WTC11 (cell line): ENCODE data around the gene SMIM22.

ENCODE experiments used
- CTCF ChIP-seq: fragments of 200-600 bp; IDR thresholded peaks from 2 replicates; pipeline ENCODE4 v1.8.0; 2022; ENCODE audit warnings: antibody characterized with exemption
- ELF4 ChIP-seq: sonication (generic); formaldehyde crosslinking; IDR thresholded peaks from 2 replicates; pipeline ENCODE4 v1.8.1; 2022; ENCODE audit warnings: low read depth, mild to moderate bottlenecking, moderate library complexity, missing genetic modification reagents
- ETV6 ChIP-seq: sonication (generic); formaldehyde crosslinking; IDR thresholded peaks from 2 replicates; pipeline ENCODE4 v1.8.1; 2022; ENCODE audit warnings: mild to moderate bottlenecking, missing genetic modification reagents
- FOXK1 ChIP-seq: sonication (generic); formaldehyde crosslinking; IDR thresholded peaks from 2 replicates; pipeline ENCODE4 v1.8.0; 2022; ENCODE audit warnings: mild to moderate bottlenecking, moderate library complexity, missing genetic modification reagents
- GABPB1 ChIP-seq: sonication (generic); formaldehyde crosslinking; IDR thresholded peaks from 2 replicates; pipeline ENCODE4 v1.8.1; 2023; ENCODE audit warnings: mild to moderate bottlenecking, missing genetic modification reagents
- NR2C2 ChIP-seq: sonication (generic); formaldehyde crosslinking; IDR thresholded peaks from 2 replicates; pipeline ENCODE4 v1.8.0; 2022; ENCODE audit warnings: mild to moderate bottlenecking, missing genetic modification reagents
- TEAD4 ChIP-seq: sonication (generic); formaldehyde crosslinking; IDR thresholded peaks from 2 replicates; pipeline ENCODE4 v1.8.0; 2022; ENCODE audit warnings: mild to moderate bottlenecking, missing genetic modification reagents
- USF1 ChIP-seq: sonication (generic); formaldehyde crosslinking; IDR thresholded peaks from 2 replicates; pipeline ENCODE4 v1.8.0; 2022; ENCODE audit warnings: mild to moderate bottlenecking, missing genetic modification reagents

GRCh38 chr16:4776141-4776705 is 18.9 kb upstream of the SMIM22 start:
- TF ChIP-seq USF1 (CRISPR knock-in tag) (no peak), CTCF (no peak), GABPB1 (CRISPR knock-in tag) (no peak), TEAD4 (CRISPR knock-in tag) (no peak), ELF4 (CRISPR knock-in tag) (no peak), FOXK1 (no peak), NR2C2 (no peak), ETV6 (CRISPR knock-in tag) (no peak)
